Measurements from ENCODE around the gene CGAS.

- no peak for TF ChIP-seq CTCF (IDR thresholded peaks at IDR 0.05)
- no peak for TF ChIP-seq EP300 (IDR thresholded peaks at IDR 0.05)
- no peak for TF ChIP-seq POLR2A (IDR thresholded peaks at IDR 0.05)
These were observed 24.6 kb upstream of the CGAS start for GRCh38 chr6:73476723-73477122.

Measured in sigmoid colon (tissue), 4 donors.